NCI-H2196 treated with DMSO at 0.1 percent for 48 hours (cell line): ENCODE results near the gene MREG.
"Not testable (repeated sequence)": the region's sequence is repeated elsewhere in the genome, so short reads cannot be mapped to it uniquely, and the experiment has no call there.

Experiments
- DNase-seq: peaks from one replicate; lab custom pipeline; 2025; ENCODE audit not compliant: unreplicated experiment; lab: John Stamatoyannopoulos, UW

Gene MREG

DNA sequence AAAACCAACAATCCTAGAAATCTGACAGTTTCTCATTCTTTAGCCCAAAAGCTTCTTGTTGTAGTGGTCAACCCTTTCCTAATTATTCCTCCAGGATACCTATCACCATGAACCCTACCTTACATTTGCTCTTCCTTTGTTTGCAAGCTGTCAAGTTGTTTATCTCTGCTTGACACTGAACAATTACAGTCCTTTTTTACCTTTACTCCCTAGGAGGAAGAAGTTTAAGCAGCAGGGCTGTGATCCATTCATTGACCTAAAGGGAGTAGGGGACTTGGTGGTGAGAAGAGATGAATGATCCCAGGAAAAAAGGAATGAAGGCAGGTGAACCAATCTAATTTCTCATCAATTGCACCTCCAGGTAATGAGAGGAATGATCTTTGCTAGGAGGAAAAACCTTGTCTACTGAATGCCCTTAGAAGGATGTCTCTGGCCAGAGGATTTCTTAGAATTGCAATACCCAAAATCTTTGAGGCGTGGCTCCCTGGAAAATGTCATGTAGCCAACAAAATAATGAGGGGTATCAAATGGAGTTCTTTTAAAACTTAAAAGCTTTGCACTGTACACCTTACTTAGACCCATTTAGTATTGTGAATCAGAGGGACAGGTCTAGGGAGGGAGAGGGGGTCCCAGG is 47.7 kb downstream of the MREG start:
- no peak for DNase-seq

DNA sequence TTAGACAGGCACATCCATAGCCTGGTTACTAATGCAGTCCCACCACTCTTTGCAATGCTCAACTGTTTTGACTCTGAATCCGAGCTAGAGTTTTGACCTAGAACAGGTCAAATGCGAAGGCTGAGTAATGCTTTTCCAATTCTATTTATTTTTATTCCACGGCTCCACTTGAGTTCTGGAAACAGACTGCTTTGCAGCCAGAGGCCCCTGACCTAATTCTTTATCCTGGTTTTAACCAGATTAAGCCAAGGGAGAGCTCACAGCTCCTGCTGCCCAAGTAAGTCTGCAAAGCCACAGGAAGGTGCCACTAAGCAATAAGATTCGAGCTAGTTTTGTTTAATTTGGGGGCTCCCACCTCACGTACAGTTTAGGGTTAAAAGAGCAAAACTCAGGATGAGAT is 51.4 kb downstream of the MREG start:
- no peak for DNase-seq

DNA sequence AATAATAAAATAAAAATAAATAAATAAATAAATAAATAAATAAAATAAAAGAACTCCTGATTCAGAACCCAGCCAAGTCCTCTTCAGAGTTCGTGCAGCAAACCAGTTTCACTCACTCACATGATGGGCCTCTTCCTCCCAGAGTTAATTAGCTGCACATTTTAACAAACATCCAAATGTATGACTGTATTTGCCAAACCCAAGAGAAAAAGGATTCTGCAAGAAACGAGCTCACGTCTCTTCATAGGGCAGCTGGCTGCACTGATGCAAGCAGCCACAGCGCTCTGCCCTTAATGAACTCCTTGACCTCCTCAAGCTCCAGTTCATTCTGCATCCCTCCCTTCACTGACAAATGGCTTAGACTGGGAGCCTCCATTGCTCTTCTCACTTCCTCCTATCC is 55.1 kb downstream of the MREG start:
- DNase-seq, result no peak

DNA sequence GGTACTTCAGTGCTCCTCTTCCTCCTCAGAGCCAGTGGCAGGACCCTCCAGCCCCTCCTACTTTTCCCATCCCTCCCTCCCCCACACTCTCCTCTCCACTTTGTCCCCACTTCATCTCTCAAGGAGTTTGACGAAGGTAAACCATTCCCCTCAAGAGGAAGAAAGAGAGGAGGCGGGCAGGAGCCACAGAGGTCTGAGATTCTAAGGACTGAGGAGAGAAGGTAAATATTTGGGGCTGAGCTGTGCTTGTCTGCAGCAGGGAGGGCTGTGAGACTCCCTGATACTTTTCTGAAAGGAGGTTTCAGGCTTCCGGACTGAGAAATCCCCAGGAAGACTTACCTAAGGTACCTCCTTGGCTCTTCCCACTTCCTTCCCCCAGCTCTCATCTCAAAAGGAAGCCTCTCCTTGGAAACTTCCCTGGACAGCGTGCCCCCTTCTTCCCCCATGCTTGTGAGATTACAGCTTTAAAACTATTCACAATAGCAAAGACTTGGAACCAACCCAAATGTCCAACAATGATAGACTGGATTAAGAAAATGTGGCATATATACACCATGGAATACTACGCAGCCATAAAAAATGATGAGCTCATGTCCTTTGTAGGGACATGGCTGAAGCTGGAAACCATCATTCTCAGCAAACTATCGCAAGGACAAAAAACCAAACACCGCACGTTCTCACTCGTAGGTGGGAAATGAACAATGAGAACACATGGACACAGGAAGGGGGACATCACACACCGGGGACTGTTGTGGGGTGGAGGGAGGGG is 55.8 kb downstream of the MREG start:
- not testable (repeated sequence) for DNase-seq

DNA sequence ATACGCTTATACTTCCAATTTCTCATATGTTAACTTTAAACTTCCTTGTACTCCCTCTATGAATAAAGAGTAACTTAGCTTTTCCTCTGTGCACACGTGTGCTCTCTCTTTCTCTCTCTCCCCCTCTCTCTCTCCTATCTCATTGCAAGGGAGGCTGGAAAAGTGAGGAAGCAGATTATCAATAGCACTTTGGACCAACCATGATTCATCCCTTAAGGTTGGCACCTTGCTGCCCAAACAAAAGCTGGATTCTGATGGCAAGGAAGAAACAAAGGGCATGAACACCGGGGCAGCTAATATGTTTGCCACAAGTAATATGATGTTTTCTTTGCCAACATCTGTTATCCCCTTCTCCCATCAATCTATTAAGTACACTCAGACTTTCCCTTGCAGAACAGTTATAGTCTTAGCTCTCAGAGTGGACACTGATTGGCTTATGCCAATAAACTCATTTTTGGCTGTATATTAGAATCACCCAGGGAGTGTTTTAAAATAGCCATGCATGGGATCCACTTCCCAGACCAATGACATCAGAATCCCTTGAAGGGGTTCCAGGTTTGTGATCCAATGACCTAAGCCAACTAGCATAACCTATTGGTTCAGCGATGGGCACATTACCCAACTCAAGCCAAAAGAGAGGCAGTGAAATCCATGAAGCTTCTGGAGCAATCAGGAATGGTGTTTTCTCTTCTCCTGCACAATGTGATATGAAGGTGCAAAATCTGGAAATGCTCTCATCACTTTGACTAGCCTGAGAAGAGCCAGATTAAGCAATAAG is 60.3 kb downstream of the MREG start:
- no peak for DNase-seq

DNA sequence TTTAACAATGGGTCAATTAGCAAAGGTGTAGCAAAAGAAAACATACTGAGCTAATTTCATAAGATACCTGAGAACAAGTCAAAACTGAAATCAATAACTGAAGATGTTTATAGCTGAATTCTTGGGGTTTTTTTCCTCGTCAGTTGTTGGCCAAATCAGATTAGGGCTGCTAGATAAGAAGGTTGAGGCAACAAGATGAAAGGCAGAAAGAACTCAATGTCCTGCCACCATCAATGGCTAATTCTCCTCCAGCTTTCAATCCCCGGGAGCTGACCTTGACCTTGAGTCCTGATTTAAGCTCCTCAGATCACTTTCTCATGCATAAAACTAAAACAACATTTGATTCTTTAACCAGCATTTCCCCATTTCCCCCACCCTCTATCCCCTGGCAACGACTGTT is 61.8 kb downstream of the MREG start:
- no peak for DNase-seq

DNA sequence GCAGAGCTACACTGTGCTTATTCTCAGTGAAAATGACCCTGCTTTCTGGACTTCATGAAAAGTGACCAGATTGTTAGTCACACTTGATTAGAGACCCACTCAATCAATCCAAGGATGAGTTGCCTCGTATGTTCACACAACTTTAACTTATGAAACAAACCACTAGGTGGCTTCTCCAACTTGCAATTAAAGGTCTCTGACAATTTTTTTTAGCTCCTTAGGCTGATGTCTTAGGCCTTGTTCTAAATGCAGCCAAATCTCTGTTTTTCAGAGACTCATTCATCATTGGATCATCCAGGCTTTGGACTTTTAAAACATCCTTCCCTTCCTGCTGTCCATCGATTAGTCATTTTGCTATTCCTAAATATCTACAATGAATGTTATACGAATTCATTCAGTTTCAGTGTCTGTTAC is 63.4 kb downstream of the MREG start:
- DNase-seq, result no peak

DNA sequence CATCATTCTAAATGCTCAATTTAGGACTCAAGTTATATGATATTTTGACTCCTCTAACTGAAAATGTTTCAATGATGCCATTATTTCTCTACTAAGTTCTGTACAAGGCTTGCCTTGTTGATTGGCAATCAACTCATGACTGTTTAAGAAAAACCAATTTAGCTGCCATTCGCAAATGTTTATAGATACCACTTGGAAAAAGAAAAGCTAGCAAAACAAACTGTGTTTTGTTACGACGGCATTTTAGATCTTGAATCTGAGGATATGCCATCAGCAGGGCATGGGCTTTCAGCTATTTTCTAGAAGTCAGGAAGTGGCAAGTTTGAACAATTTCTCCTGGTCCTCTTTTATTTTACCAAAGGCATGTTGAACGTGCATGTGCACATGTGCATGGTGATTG is 65.3 kb downstream of the MREG start:
- DNase-seq, result no peak

DNA sequence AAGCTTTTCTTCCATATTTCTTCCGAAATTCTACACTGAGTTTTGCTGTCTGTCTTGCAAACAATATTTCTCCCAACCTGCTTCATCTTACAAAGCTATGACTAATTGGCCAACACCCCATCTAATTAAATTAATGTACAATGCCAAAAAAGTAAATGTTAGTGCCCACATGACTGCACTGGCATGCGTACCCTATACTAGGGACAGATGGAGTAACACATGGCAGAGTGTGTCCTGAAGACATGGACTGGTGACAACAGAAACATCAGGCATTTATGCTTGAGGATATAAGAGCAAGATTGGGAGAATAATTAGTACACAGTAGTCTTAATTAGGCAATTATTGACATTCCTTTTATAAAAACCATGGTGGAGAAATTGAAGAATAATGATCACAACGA is 66.8 kb downstream of the MREG start:
- no peak for DNase-seq

DNA sequence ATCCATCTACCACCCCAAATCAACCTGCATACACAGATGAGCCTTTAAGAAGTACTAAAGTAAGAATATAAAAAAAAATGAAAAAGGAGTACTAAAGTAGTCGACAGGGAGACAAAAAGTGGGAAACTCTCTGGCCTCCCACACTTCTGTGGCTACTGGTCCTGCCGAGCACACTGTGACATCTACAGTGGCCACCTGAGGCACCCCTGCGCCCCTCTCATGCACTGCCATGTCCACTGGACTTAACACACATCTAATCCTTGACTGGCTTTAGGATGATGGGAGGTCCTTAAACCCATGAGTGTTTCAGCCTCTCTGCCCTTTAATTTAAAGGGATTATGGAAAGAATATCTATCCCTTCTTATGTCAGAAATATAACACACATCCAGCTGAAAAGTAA is 71.2 kb downstream of the MREG start:
- DNase-seq, result no peak

DNA sequence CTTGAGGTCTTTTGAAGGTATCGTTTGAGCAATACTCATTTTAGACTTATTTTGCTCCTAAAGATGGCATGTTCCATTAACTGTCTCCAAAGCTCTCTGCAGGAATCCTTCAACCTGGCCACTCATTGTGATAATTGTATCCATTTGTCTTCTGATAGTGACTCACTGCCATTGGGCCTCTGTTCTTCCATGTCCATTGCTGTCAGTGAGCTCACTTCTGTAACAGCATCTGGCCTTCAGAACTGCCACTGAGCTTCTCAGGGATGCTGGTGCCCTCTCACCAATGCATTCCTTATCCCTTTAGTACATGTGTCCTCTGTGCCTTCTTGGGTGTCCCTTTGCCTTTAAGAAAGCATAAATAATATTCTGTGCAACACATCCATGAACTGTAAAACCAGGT is 71.6 kb downstream of the MREG start:
- no peak for DNase-seq

DNA sequence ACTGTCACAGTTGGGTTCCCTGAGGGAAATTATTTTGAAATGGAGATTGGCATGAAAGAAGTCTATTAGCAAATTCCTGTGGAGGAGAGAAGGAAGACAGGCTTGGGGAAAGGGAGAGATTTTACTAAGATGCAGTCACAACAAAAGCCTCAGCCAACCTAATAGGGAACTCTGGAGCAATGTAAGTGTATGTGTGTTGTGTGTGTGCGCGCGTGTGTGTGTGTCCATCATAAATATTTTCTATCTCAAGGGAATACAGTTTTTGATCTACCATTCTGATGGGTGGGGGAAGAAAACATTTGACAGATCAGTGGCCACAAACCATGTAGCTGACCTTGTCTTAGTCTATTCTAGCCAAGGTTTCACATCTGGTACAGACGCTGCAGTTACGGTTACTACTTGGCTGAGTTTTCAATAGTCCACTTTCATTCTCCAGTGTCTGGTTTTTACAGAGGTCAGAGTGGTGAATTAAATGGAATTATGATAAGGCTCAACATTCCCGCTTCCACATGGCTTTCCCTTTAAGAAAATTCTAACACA is 72.6 kb downstream of the MREG start:
- DNase-seq, result no peak

DNA sequence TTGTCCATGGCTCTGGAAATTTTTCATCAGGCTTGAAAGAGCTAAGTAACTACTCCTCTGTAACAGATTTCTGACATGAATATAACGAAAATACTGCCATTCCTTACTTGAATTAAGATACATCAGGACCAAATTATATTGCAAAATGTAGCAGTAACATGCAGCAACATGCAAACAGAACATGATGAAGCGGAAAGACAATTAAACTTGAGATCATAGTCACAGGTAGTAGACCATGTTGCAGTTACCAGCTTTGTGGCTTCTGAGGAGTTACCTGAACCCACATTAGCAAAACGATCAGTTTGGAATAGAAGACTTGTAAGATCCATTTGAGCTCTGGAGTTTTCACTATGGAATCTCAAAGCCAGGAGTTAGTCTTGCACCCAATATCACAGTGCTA is 76.2 kb downstream of the MREG start:
- no peak for DNase-seq

DNA sequence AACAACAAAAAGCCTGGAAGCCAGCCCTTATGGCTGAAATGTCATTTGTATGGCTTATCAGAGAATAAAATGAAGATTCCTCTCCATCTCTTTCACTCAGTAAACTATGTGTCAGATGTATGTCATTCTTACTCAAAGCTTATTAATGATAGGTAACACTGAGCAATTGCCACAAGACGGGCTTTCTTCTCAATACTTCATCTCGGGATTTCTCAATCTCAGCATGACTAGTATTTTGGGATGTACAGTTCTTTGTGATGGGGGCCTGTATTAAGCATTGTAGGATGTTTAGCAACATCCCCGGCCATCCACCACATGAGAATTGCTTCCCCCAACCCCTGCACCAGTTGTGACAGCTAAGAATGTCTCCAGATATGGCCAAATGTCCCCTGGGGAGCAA is 80.2 kb downstream of the MREG start:
- no peak for DNase-seq

DNA sequence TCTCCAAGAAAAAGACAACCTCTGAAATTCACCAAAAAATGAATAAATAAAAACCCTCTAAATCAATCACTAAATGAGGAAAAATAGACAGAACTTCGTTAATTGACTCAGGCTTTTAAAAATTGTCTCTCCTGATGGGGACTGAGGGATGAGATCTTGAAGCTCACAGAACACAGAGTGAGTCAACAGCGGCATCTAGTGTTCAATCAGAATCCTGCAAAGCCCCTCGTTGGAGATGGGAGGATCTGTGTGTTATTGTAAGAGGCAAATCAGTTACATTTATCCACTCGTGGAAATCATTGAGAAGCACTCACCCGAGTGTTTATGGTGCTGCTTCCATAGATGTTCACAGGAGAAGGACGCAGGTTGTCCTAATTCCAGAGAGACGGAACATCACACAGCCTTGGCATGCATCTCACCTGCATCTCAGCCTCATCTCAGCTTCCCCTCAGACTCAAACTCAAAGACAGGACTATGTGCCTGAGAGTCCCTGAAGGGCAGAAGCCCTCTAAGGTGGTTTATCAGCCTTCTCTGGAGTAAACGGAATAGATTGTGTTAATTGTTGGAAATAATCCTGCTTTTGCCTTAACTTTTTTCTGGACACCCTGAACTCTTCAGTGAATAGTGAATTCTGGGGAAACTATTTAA is 82.0 kb downstream of the MREG start:
- DNase-seq, result peak; percentile 41

DNA sequence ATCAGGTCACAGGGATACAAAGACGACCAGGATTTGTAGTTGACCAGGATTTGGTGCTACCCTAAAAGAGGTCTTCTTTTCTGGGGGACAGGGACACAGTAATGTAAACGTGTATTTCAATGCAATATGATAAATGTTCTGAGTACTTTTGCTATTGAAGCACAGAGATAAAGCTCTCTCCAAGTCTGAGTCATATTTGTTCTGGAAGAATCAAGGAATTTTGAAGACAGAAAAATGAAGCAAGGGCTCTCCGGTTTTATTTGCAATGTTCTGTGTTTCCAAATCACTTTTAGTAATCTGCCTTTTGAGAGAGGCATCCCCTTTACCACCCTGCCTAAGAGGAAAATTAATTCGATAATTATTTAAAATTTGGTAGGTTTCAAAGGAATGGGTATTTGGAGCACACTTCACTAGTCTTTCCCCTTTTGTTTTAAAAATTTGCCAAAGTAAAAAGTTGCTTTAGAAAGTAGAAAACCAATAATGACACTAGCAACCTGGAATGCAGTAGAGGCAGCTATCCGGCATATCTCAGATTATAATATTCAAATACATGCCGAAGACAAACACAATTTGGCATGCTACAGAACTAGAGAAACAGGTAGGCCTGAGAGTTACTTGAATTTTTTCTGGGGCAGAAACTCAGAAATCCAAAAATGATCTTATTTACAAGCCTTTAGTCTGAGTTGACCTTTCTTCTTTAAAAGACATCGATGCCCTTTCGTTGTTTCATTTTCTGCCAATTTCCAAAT is 82.7 kb downstream of the MREG start:
- no peak for DNase-seq

DNA sequence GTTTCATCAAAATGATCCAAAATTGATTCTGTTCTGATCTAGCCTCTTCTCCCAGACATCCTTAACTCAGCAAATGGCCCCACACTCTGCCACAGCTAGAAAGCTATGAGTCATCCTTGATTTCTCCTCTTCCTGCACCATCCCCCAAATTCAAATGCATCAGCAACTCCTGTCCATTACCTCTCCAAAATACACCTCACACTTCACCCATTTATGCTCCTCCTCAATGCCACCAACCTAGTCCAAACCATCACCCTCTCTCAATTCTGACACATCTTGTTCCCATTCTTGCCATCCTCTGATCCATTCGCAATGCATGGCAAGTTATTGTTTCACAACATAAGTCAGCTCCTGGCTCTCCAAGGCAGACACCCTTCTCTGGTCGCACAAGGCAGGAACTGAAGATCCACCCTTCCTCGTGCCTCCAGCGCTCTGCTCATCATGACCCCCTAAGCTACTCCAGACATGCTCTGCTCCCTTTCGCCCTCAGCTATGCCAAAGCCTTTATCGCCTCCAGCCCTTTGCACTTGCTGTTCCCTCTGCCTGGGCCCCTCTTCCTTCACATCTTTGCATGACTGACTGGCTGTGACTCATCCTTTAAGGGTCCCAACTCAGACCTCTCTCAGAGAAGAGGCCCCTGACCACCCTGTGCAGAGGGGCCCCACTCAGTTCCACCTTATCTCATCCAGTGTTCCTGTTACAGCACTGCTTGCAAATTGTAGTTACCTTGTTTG is 83.6 kb downstream of the MREG start:
- no peak for DNase-seq

DNA sequence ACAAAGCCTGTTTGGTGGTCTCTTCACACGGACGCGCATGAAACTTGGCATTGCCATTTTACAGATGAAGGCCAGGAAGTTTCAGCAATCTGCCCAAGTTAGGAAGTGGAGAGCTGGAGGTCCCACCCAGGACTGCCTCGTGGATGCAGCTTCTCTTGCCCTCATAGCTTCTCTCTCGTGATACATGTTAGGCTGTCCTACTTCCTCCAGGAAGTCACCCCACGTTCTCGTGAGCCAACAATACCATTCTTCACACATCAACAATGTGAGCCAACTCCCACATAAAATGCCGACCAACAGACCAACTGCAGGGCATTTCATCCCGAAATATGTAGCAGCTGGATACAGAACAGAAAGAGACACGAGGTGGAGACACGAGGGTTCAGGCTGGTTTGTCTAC is 85.3 kb downstream of the MREG start:
- no peak for DNase-seq

DNA sequence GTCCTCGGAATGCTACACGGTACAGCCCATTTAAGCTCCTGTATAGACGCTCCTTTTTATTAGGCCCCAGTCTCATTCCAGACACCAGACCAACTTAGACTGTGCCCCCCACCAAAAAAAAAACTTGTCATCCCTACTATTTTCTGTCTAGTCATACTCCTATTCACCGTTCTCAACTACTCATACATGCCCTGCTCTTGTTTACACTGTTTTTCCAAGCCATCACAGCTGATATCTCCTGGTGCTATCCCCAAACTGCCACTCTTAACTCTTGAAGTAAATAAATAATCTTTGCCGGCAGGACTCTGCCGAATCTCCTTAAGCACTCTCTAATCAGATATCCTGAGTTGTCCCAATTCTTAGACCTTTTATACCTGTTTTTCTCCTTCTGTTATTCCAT is 86.4 kb downstream of the MREG start:
- DNase-seq, result not testable (repeated sequence)

DNA sequence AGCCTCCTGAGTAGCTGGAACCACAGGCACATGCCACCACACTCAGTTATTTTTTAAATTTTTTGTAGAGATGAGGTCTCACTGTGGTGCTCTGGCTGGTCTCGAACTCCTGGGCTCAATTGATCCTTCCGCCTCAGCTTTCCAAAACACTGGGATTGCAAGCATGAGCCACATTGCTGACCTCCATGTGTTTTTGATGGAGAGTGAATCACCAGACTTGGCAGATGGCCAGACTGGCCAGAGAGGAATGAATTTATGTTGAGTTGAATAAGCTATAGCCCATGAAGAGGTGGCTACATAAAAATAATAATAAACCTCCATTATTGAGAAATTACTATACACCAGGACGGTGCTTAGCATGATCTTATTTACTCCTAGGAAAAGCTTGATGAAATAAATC is 91.5 kb downstream of the MREG start:
- no peak for DNase-seq
